ENCODE results near the gene GRIK3.

- TF ChIP-seq EZH2 (IDR thresholded peaks at IDR 0.05; ENCODE audit: low read length, missing control alignments): no peak
- no peak for TF ChIP-seq CTCF (conservative IDR thresholded peaks at IDR 0.05 in 1 of 2, IDR thresholded peaks at IDR 0.05 in 1 of 2; ENCODE audit: low read depth in 1 of 2, low read length in 2 of 2)
Measured at GRCh38 chr1:36792292-36792691, 242.0 kb downstream of the GRIK3 start.

Data from fibroblast of lung (primary cell).